HepG2 (cell line): ENCODE data around the gene SPART.

Experiments
- ELF4 ChIP-seq: sonication (generic); formaldehyde crosslinking; IDR thresholded peaks from 2 replicates; pipeline ENCODE4 v1.5.0; 2020; ENCODE audit warnings: missing genetic modification reagents, mild to moderate bottlenecking, moderate library complexity, borderline replicate concordance
- KLF16 ChIP-seq, 2 experiments: sonication (generic) in 1 of 2; formaldehyde crosslinking in 1 of 2; IDR thresholded peaks; 2 replicates each; pipeline versions ENCODE4 v1.6.1 to v1.8.0; 2016 to 2023; ENCODE audit warnings: missing genetic modification reagents in 2 of 2, missing compliant biosample characterization in 1 of 2
- MTA3 ChIP-seq: sonication (generic); formaldehyde crosslinking; IDR thresholded peaks from 2 replicates; pipeline ENCODE4 v1.4.0; 2020; ENCODE audit warnings: missing genetic modification reagents
- POLR2A ChIP-seq, 2 experiments: IDR thresholded peaks; 2 replicates each; pipeline ENCODE4 v1.6.1; 2011; ENCODE audit warnings: low read depth in 2 of 2, low read length in 2 of 2, mild to moderate bottlenecking in 1 of 2, moderate library complexity in 1 of 2; ENCODE audit not compliant: insufficient read depth in 1 of 2
- SRF ChIP-seq: IDR thresholded peaks from 2 replicates; pipeline ENCODE4 v1.6.1; 2011; ENCODE audit warnings: mild to moderate bottlenecking, low read depth, low read length, moderate library complexity
- ZBTB7A ChIP-seq: sonication (generic); formaldehyde crosslinking; IDR thresholded peaks from 2 replicates; pipeline ENCODE4 v1.8.0; 2022; ENCODE audit warnings: mild to moderate bottlenecking, missing genetic modification reagents
- ZFP37 ChIP-seq: sonication (generic); formaldehyde crosslinking; IDR thresholded peaks from 2 replicates; pipeline ENCODE4 v1.4.0; 2020; ENCODE audit warnings: missing genetic modification reagents, borderline replicate concordance
- ZNF589 ChIP-seq: sonication (generic); formaldehyde crosslinking; conservative IDR thresholded peaks from 2 replicates; pipeline ENCODE4 v1.8.0; 2022; ENCODE audit warnings: mild to moderate bottlenecking, moderate library complexity, missing genetic modification reagents
- TF ChIP-seq, protein P1 (sequence below): sonication (generic); formaldehyde crosslinking; IDR thresholded peaks from 2 replicates; pipeline ENCODE4 v1.4.0; 2020; ENCODE audit warnings: missing genetic modification reagents
- TF ChIP-seq, protein P2 (sequence below): sonication (generic); formaldehyde crosslinking; IDR thresholded peaks from 2 replicates; pipeline ENCODE4 v1.5.0; 2020; ENCODE audit warnings: mild to moderate bottlenecking, missing genetic modification reagents, moderate library complexity

DNA sequence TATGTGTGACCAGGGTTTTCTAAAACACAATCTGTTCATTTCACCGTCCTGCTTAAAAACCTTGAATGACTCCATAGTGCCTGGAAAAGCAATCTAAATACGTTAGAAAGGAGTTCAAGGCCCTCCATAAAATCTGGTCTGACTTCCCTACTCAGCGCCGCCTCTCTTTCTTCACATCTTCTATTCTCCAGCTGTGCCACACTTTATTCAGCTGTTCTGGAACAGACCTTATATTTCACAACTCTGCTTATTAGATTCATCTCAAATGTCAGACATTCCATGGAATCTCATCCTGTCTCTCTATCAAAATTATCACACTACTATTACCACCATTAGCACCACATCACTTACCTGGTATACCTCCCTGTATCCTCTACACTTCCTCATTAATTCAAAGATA, 19.8 kb upstream of the SPART start:
- TF ChIP-seq MTA3 (no peak), SRF (no peak), ELF4 (CRISPR knock-in tag) (no peak), KLF16 (CRISPR knock-in tag; IDR thresholded peaks at IDR 0.05) (no peak), POLR2A (IDR thresholded peaks at IDR 0.05; ENCODE audit: insufficient read depth in 1 of 2, low read depth in 2 of 2, low read length in 2 of 2) (no peak), ZBTB7A (no peak), ZFP37 (no peak), ZNF589 (CRISPR knock-in tag) (no peak)
- TF ChIP-seq, protein P1, sequence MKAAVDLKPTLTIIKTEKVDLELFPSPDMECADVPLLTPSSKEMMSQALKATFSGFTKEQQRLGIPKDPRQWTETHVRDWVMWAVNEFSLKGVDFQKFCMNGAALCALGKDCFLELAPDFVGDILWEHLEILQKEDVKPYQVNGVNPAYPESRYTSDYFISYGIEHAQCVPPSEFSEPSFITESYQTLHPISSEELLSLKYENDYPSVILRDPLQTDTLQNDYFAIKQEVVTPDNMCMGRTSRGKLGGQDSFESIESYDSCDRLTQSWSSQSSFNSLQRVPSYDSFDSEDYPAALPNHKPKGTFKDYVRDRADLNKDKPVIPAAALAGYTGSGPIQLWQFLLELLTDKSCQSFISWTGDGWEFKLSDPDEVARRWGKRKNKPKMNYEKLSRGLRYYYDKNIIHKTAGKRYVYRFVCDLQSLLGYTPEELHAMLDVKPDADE, result no peak
- TF ChIP-seq, protein P2, sequence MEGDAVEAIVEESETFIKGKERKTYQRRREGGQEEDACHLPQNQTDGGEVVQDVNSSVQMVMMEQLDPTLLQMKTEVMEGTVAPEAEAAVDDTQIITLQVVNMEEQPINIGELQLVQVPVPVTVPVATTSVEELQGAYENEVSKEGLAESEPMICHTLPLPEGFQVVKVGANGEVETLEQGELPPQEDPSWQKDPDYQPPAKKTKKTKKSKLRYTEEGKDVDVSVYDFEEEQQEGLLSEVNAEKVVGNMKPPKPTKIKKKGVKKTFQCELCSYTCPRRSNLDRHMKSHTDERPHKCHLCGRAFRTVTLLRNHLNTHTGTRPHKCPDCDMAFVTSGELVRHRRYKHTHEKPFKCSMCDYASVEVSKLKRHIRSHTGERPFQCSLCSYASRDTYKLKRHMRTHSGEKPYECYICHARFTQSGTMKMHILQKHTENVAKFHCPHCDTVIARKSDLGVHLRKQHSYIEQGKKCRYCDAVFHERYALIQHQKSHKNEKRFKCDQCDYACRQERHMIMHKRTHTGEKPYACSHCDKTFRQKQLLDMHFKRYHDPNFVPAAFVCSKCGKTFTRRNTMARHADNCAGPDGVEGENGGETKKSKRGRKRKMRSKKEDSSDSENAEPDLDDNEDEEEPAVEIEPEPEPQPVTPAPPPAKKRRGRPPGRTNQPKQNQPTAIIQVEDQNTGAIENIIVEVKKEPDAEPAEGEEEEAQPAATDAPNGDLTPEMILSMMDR (CRISPR knock-in tag), result no peak
